ENCODE results near the gene SSU72.

SSU72 gene

GRCh38 chr1:1603671-1604373, 29.2 kb upstream of the SSU72 start:
- Histone ChIP-seq H3K4me3 (ENCODE audit: control insufficient read depth in 1 of 7, extremely low read depth in 1 of 7, insufficient read depth in 4 of 7, low read depth in 2 of 7, low read length in 6 of 7) (no peak overlapping the region), H3K27ac (ENCODE audit: insufficient read depth in 1 of 2, low read depth in 1 of 2, low read length in 2 of 2, poor library complexity in 1 of 2, severe bottlenecking in 2 of 2) (no peak overlapping the region), H3K4me1 (ENCODE audit: control extremely low read depth in 1 of 4, control insufficient read depth in 4 of 4, insufficient read depth in 4 of 4, low read length in 3 of 4) (peaks cover 0 to 30% (median 25%) of the 10 kb centered on the region in 4 experiments), H3K36me3 (ENCODE audit: control insufficient read depth in 4 of 4, insufficient read depth in 4 of 4, low read length in 3 of 4) (no peaks in the 10 kb centered on the region), H3K27me3 (replicated peaks in 2 of 5; ENCODE audit: control insufficient read depth in 4 of 5, insufficient read depth in 5 of 5, low read length in 4 of 5) (peaks cover 0 to 8% (median 0%) of the 10 kb centered on the region in 5 experiments), H3K9me3 (ENCODE audit: control extremely low read depth in 1 of 5, control insufficient read depth in 4 of 5, insufficient read depth in 2 of 5, low read depth in 1 of 5, low read length in 4 of 5) (no peaks in the 10 kb centered on the region)
- POLR2A ChIA-PET, result interaction anchor here (0.8 to 2.1 kb wide), 2 partner anchors 7 to 11 kb away, joined by 5 to 7 read pairs; partner anchors contain the start of gene MIB2
- CTCF ChIA-PET, result interaction anchor here (1.1 kb wide), 1 partner anchor 34 kb away, joined by 3 read pairs; no protein-coding TSS in a partner anchor
- DNase-seq, result no peak
- WGBS (ENCODE audit: insufficient coverage), result 91% methylated on average over 12 of the region's 13 CpGs

GRCh38 chr1:1602968-1603506, 28.4 kb upstream of the SSU72 start:
- no peak for DNase-seq
- Histone ChIP-seq H3K27me3 (replicated peaks in 2 of 5; ENCODE audit: control insufficient read depth in 4 of 5, insufficient read depth in 5 of 5, low read length in 4 of 5) (peaks cover 0 to 13% (median 0%) of the 10 kb centered on the region in 5 experiments), H3K36me3 (ENCODE audit: control insufficient read depth in 4 of 4, insufficient read depth in 4 of 4, low read length in 3 of 4) (no peaks in the 10 kb centered on the region), H3K27ac (ENCODE audit: insufficient read depth in 1 of 2, low read depth in 1 of 2, low read length in 2 of 2, poor library complexity in 1 of 2, severe bottlenecking in 2 of 2) (no peak overlapping the region), H3K9me3 (ENCODE audit: control extremely low read depth in 1 of 5, control insufficient read depth in 4 of 5, insufficient read depth in 2 of 5, low read depth in 1 of 5, low read length in 4 of 5) (no peaks in the 10 kb centered on the region), H3K4me3 (ENCODE audit: control insufficient read depth in 1 of 7, extremely low read depth in 1 of 7, insufficient read depth in 4 of 7, low read depth in 2 of 7, low read length in 6 of 7) (no peak overlapping the region), H3K4me1 (ENCODE audit: control extremely low read depth in 1 of 4, control insufficient read depth in 4 of 4, insufficient read depth in 4 of 4, low read length in 3 of 4) (peaks cover 0 to 30% (median 25%) of the 10 kb centered on the region in 4 experiments)
- CTCF ChIA-PET, result interaction anchor here (1.6 kb wide), 1 partner anchor 11 kb away, joined by 5 read pairs; no protein-coding TSS in a partner anchor
- POLR2A ChIA-PET, result interaction anchor here (0.8 to 2.1 kb wide), 2 partner anchors 8 to 12 kb away, joined by 5 to 7 read pairs; partner anchors contain the start of gene MIB2
- WGBS (ENCODE audit: insufficient coverage), result 95% methylated on average over 13 of the region's 13 CpGs

GRCh38 chr1:1602304-1602967, 27.8 kb upstream of the SSU72 start:
- ChIA-PET CTCF (interaction anchor here (1.6 kb wide), 1 partner anchor 12 kb away, joined by 5 read pairs; no protein-coding TSS in a partner anchor), POLR2A (interaction anchor here (2.1 kb wide), 1 partner anchor 12 kb away, joined by 7 read pairs; the partner anchor contains the start of gene MIB2)
- Histone ChIP-seq H3K4me1 (ENCODE audit: control extremely low read depth in 1 of 4, control insufficient read depth in 4 of 4, insufficient read depth in 4 of 4, low read length in 3 of 4) (peaks cover 0 to 31% (median 29%) of the 10 kb centered on the region in 4 experiments), H3K27ac (ENCODE audit: insufficient read depth in 1 of 2, low read depth in 1 of 2, low read length in 2 of 2, poor library complexity in 1 of 2, severe bottlenecking in 2 of 2) (no peak overlapping the region), H3K9me3 (ENCODE audit: control extremely low read depth in 1 of 5, control insufficient read depth in 4 of 5, insufficient read depth in 2 of 5, low read depth in 1 of 5, low read length in 4 of 5) (no peaks in the 10 kb centered on the region), H3K27me3 (replicated peaks in 2 of 5; ENCODE audit: control insufficient read depth in 4 of 5, insufficient read depth in 5 of 5, low read length in 4 of 5) (peaks cover 0 to 19% (median 0%) of the 10 kb centered on the region in 5 experiments), H3K36me3 (ENCODE audit: control insufficient read depth in 4 of 4, insufficient read depth in 4 of 4, low read length in 3 of 4) (no peaks in the 10 kb centered on the region), H3K4me3 (ENCODE audit: control insufficient read depth in 1 of 7, extremely low read depth in 1 of 7, insufficient read depth in 4 of 7, low read depth in 2 of 7, low read length in 6 of 7) (no peak overlapping the region)
- no peak for DNase-seq
- WGBS (ENCODE audit: insufficient coverage), result 85% methylated on average over 16 of the region's 18 CpGs

- Histone ChIP-seq H3K4me3 (ENCODE audit: control insufficient read depth in 1 of 7, extremely low read depth in 1 of 7, insufficient read depth in 4 of 7, low read depth in 2 of 7, low read length in 6 of 7) (no peak overlapping the region), H3K27ac (ENCODE audit: insufficient read depth in 1 of 2, low read depth in 1 of 2, low read length in 2 of 2, poor library complexity in 1 of 2, severe bottlenecking in 2 of 2) (no peak overlapping the region), H3K9me3 (ENCODE audit: control extremely low read depth in 1 of 5, control insufficient read depth in 4 of 5, insufficient read depth in 2 of 5, low read depth in 1 of 5, low read length in 4 of 5) (no peaks in the 10 kb centered on the region), H3K4me1 (ENCODE audit: control extremely low read depth in 1 of 4, control insufficient read depth in 4 of 4, insufficient read depth in 4 of 4, low read length in 3 of 4) (peaks cover 0 to 26% (median 25%) of the 10 kb centered on the region in 4 experiments), H3K36me3 (ENCODE audit: control insufficient read depth in 4 of 4, insufficient read depth in 4 of 4, low read length in 3 of 4) (no peaks in the 10 kb centered on the region), H3K27me3 (replicated peaks in 2 of 5; ENCODE audit: control insufficient read depth in 4 of 5, insufficient read depth in 5 of 5, low read length in 4 of 5) (peaks cover 0 to 24% (median 0%) of the 10 kb centered on the region in 5 experiments)
- DNase-seq, result no peak
- 95% methylated on average over 14 of the region's 15 CpGs for WGBS (ENCODE audit: insufficient coverage)
- ChIA-PET POLR2A (no interaction called here), CTCF (interaction anchor here (1.6 kb wide), 1 partner anchor 12 kb away, joined by 5 read pairs; no protein-coding TSS in a partner anchor)
Observed at GRCh38 chr1:1601564-1602303, 27.1 kb upstream of the SSU72 start.

- H3K4me3 ChIP-seq (ENCODE audit: control insufficient read depth in 1 of 7, extremely low read depth in 1 of 7, insufficient read depth in 4 of 7, low read depth in 2 of 7, low read length in 6 of 7), result peak overlapping the region in 1 of 7 experiments; percentile 50
Observed at GRCh38 chr1:1600861-1601563, 26.3 kb upstream of the SSU72 start.

More at GRCh38 chr1:1600861-1601563, 26.3 kb upstream of the SSU72 start:
- ChIA-PET POLR2A (no interaction called here), CTCF (no interaction called here)
- WGBS (ENCODE audit: insufficient coverage), result 97% methylated on average over 14 of the region's 22 CpGs
- Histone ChIP-seq H3K36me3 (ENCODE audit: control insufficient read depth in 4 of 4, insufficient read depth in 4 of 4, low read length in 3 of 4) (no peaks in the 10 kb centered on the region), H3K4me1 (ENCODE audit: control extremely low read depth in 1 of 4, control insufficient read depth in 4 of 4, insufficient read depth in 4 of 4, low read length in 3 of 4) (peaks cover 0 to 23% (median 22%) of the 10 kb centered on the region in 4 experiments), H3K27ac (ENCODE audit: insufficient read depth in 1 of 2, low read depth in 1 of 2, low read length in 2 of 2, poor library complexity in 1 of 2, severe bottlenecking in 2 of 2) (no peak overlapping the region), H3K27me3 (replicated peaks in 2 of 5; ENCODE audit: control insufficient read depth in 4 of 5, insufficient read depth in 5 of 5, low read length in 4 of 5) (peaks cover 0 to 31% (median 0%) of the 10 kb centered on the region in 5 experiments), H3K9me3 (ENCODE audit: control extremely low read depth in 1 of 5, control insufficient read depth in 4 of 5, insufficient read depth in 2 of 5, low read depth in 1 of 5, low read length in 4 of 5) (no peaks in the 10 kb centered on the region)
- no peak for DNase-seq
